Measurements from ENCODE around the gene CHST3.

GRCh38 chr10:72027498-72027897, 63.3 kb downstream of the CHST3 start:
- TF ChIP-seq CTCF (IDR thresholded peaks at IDR 0.05), result no peak
- TF ChIP-seq POLR2A (IDR thresholded peaks at IDR 0.05), result no peak

Measured in lower leg skin (tissue), 3 donors.